Measurements from ENCODE around the gene IRGQ. TPM values are rescaled to one million over a fixed set of nuclear protein-coding genes. Genes with fewer than 3 reads are reported as not detected.

Gene IRGQ, protein sequence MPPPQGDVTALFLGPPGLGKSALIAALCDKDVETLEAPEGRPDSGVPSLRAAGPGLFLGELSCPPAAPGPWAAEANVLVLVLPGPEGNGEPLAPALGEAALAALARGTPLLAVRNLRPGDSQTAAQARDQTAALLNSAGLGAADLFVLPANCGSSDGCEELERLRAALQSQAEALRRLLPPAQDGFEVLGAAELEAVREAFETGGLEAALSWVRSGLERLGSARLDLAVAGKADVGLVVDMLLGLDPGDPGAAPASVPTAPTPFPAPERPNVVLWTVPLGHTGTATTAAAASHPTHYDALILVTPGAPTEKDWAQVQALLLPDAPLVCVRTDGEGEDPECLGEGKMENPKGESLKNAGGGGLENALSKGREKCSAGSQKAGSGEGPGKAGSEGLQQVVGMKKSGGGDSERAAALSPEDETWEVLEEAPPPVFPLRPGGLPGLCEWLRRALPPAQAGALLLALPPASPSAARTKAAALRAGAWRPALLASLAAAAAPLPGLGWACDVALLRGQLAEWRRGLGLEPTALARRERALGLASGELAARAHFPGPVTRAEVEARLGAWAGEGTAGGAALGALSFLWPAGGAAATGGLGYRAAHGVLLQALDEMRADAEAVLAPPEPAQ
- total RNA-seq, result 5.2 and 7.4 TPM in 2 replicates

DNA sequence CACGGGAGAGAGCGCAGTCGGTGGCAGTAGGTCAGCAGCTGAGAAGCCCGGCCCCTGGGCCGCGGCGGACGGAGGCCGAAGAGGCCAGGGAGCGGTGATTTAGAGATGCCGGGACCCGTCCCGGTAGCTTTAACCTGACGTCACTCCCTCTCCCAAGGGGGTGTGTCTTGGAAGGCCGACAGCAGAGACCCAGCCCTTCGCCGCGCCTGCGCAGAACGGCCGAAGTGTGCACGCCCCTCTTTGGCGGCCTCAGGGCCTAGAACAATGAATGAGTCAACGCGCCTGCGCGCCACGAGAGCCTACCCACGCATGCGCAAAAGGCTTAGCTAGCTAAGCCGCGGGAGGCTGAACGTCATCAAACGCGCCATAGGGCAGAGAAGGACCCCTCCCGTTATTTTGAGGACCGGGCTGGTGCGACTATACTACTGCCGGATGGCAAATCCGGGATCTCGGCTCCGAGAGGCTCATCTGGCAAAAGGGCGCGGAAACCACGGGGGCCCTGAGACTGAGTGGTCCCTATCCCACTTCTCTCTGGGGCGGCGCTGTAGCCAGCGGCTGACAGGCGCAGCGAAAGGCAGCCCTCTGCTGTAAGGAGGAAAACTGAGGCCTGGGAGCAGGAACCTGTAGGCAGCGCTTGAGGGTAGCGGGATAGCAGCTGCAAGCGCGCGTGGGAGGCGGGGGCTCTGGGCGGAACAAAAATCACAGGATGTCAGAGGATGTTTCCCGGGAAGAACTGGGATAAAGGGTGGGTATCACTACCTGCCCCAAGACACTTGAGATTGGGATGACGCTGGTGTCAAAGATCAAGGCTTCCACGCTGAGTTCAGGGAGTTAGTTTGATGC is at the start of gene IRGQ, which contains the start of gene ZNF576:
Gene IRGQ (minus strand): TSS at position 136 of the 843 bp plus-strand sequence. CDS start 796 bp downstream, outside the sequence.
Gene ZNF576 (plus strand): TSS at position 597 of the 843 bp plus-strand sequence. CDS start 514 bp downstream, outside the sequence.

DNA sequence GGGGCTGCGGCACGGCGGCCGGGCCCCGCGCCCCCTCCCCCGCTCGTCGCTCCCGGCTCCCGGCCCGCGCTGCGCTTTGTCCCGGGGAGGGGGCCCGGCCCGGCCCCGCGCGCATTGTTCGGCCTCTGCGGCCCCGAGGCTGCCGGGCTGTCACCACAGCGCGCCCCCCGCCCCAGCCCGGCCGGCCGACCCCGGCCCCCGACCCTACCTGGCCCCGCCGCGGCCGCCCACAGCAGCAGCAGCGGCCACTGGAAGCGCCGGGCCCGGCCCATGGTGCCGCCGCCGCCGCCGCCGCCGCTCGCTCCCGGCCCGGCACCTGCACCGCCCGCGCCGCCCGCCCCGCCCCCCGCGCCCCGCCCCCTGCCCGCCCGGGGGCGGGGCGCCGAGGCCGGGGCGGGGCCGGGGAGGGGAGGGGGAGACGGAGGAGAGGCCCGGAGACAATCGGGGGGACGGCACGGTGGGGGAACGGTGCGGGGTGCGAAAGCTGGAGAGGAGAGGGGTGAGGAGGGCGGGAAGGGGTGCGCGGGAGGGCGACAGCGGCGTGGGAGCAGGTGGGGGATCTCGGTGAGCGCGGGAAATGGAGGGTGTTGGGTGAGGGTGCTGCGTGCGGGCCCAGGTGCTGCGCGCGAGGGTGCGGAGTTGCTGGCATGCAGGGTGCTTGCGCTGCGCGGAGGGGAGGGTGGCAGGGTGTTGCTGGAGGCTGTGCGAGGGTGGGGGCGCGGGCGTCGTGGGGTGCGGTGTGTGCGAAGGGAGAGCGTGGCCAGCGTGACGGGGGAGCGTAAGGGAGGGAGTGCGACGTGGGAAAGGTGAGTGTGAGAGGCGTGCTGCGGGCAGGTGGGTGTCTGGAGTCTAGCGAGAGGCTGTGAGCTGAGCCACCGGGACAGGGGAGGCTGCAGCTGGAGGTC is 43.8 kb upstream of the IRGQ start, which contains the start of gene CADM4:
Gene CADM4 (minus strand): TSS at position 332 of the 905 bp plus-strand sequence. CDS start 60 bp downstream, at position 272.

DNA sequence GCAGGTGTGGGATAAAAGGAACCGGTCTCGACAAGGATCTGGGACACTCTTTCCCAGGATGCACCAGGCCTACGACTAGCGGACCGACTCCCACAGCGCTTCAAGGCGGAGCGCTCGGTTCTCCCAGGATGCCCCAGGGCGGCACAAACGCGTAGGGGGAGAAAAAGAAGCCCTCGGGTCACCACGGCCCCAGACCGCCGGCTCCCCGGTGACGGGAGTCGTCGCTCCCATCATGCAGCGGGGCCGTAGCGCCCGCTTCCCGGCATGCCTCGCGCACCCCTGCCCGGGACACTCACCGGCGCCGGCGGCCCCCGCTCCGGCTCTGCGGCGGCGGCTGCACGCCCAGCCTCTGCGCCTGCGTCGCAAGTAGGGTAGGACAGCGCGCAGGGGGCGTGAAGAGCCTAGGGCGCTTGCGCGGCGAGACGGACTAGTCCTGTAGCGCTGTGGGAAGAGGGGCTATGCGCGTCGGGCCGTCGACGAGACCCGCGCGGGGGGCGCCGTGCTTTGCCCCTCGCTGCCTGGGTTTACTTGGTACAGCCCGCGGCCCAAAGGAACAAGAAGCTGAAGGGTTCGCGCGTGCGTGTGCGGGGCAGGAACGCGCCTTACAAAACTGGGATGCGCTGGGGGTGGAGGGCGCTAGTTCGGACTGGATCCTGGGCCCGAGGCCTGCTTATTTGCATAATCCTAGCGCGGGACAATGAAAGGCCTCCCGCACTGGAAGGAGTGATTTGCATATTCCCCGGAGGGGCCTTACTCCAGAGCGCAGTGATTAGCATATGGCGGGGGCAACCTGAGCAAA is 23.5 kb upstream of the IRGQ start, which contains the start of gene ZNF428:
Gene ZNF428 (minus strand): TSS at position 368 of the 799 bp plus-strand sequence. CDS start 5,325 bp downstream, outside the sequence.

DNA sequence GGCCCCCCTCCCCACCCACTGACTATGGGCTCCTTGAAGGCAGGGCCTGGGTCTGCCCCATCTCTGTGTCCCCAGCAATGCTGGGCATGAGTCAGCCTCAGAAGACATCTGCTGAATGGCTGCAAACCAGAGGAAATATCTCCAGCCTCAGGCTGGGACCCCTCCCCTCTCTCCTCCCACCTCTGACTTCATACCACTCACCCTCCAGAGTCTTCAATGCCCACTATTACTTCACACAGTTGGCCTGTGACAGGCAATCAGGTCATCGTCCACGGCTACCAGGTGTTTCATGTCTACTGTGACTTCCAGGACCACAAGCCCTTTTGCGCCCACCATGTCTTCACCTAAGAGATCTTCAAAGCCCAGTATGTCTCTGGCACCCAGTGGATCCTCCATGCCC is 15.9 kb upstream of the IRGQ start, which contains the start of gene SRRM5:
Gene SRRM5 (plus strand): TSS at position 301 of the 400 bp plus-strand sequence. CDS start 34 bp downstream, at position 335.

DNA sequence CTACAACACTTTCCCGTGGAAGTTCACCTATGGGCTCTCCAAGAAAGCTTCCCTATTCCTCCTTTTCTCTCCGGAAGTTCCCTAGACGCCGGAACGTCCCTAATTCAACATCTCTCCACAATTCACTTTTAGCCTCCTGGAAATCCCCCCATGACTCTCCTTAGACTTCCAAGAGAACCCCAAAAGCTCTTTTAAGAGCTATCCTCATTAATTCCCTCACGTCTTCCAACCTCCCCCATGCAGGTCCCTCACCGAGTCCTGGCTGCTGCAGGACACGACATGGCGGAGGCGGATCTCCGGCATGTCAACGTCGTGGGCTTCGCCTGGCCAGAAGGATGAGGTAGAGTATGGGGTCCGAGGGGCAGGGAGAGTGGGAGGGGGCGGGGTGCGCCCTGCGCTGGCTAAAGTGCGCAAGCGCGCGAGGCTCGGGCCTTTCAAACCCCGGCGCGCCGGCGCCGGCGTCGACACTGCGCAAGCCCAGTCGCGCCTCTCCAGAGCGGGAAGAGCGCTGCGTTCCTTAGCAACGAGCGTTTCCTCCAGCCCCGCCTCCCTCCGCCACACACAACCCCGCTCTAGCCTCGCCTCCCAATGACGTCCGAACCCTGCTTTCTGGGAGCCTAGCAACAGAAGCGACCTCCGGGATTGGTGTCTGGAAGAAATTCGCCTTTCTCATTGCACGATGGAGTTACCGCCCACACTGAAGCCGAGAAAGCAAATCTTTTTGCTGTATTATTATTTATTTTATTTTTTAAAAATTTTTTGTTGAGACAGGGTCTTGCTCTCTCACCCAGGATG is 20.6 kb downstream of the IRGQ start, which contains the start of the genes PINLYP and XRCC1:
Gene PINLYP (plus strand): TSS at position 646 of the 795 bp plus-strand sequence. CDS start 1,391 bp downstream, outside the sequence.
Gene XRCC1 (minus strand): TSS at position 372 of the 795 bp plus-strand sequence. CDS start 69 bp downstream, at position 303.

Other genes with a start within 250 kb of the IRGQ start
- gene CD177, start 242.4 kb downstream of the IRGQ start, total RNA-seq, result 0.29 TPM in 1 of 2 replicates, not detected in the other
- not detected in 2 replicates for gene TEX101, start 181.2 kb downstream of the IRGQ start, total RNA-seq
- 0.18 TPM in 1 of 2 replicates, not detected in the other for gene LYPD3, start 130.5 kb downstream of the IRGQ start, total RNA-seq
- 4.0 and 15.2 TPM in 2 replicates for gene PHLDB3, start 91.4 kb downstream of the IRGQ start, total RNA-seq
- 74.8 and 85.9 TPM in 2 replicates for gene ETHE1, start 68.9 kb downstream of the IRGQ start, total RNA-seq
- not detected in 2 replicates for gene ZNF575, start 62.9 kb downstream of the IRGQ start, total RNA-seq
- gene XRCC1, start 20.6 kb downstream of the IRGQ start, total RNA-seq, result 42.4 and 50.7 TPM in 2 replicates
- gene PINLYP, start 20.3 kb downstream of the IRGQ start, total RNA-seq, result 11.3 and 19.6 TPM in 2 replicates
- gene ZNF576, start 461 bp upstream of the IRGQ start, total RNA-seq, result 9.6 and 14.1 TPM in 2 replicates
- not detected in 2 replicates for gene SRRM5, start 16.0 kb upstream of the IRGQ start, total RNA-seq
- 27.7 and 40.1 TPM in 2 replicates for gene ZNF428, start 23.5 kb upstream of the IRGQ start, total RNA-seq
- 2.6 and 3.5 TPM in 2 replicates for gene CADM4, start 43.7 kb upstream of the IRGQ start, total RNA-seq
- 125 and 126 TPM in 2 replicates for gene PLAUR, start 74.0 kb upstream of the IRGQ start, total RNA-seq
- gene IRGC, start 119.9 kb upstream of the IRGQ start, total RNA-seq, result not detected in 2 replicates
- gene SMG9, start 158.8 kb upstream of the IRGQ start, total RNA-seq, result 10.6 and 12.4 TPM in 2 replicates
- gene KCNN4, start 184.8 kb upstream of the IRGQ start, total RNA-seq, result 0.89 and 1.7 TPM in 2 replicates
- gene LYPD5, start 206.3 kb upstream of the IRGQ start, total RNA-seq, result not detected in 2 replicates
- gene ZNF283, start 231.2 kb upstream of the IRGQ start, total RNA-seq, result 0.86 and 10.6 TPM in 2 replicates

Measured in myometrial cell (primary cell).